NCI-H2227 treated with DMSO at 0.1 percent for 48 hours (cell line): Measurements from ENCODE around the gene EIF3L.

Experiments
- DNase-seq: peaks from one replicate; lab custom pipeline; 2025; lab: John Stamatoyannopoulos, UW

Gene EIF3L

GRCh38 chr22:37817705-37818408, 31.4 kb upstream of the EIF3L start:
- DNase-seq = peak; percentile 39

GRCh38 chr22:37818409-37819104, 30.7 kb upstream of the EIF3L start:
- DNase-seq = no peak

GRCh38 chr22:37819105-37819433, 30.1 kb upstream of the EIF3L start:
- DNase-seq = no peak

- DNase-seq = no peak
Observed at GRCh38 chr22:37820350-37820749, 28.9 kb upstream of the EIF3L start.

- DNase-seq = no peak
Observed at GRCh38 chr22:37822079-37822833, 27.0 kb upstream of the EIF3L start.

- no peak for DNase-seq
Observed at GRCh38 chr22:37823134-37823985, 25.9 kb upstream of the EIF3L start, which contains the start of gene GALR3. GALR3 (plus strand) TSS chr22:37823382; CDS start chr22:37823407, 25 bp downstream.

GRCh38 chr22:37824674-37825641, 24.3 kb upstream of the EIF3L start:
- no peak for DNase-seq

- DNase-seq = no peak
Observed at GRCh38 chr22:37827056-37827455, 22.2 kb upstream of the EIF3L start.

- DNase-seq = no peak
Observed at GRCh38 chr22:37830093-37830842, 19.0 kb upstream of the EIF3L start.

GRCh38 chr22:37831472-37831871, 17.7 kb upstream of the EIF3L start:
- DNase-seq = no peak

GRCh38 chr22:37832022-37832857, 17.0 kb upstream of the EIF3L start:
- no peak for DNase-seq

GRCh38 chr22:37842015-37842793, 7.0 kb upstream of the EIF3L start:
- DNase-seq = no peak

- DNase-seq = no peak
Observed at GRCh38 chr22:37843741-37844089, 5.5 kb upstream of the EIF3L start.

- DNase-seq = no peak
Observed at GRCh38 chr22:37844904-37845329, 4.3 kb upstream of the EIF3L start.

- DNase-seq = no peak
Observed at GRCh38 chr22:37846433-37846832, 2.8 kb upstream of the EIF3L start.

- no peak for DNase-seq
Observed at GRCh38 chr22:37848587-37849088, 581 bp upstream of the EIF3L start.

GRCh38 chr22:37850801-37851200, 1.6 kb downstream of the EIF3L start:
- no peak for DNase-seq

GRCh38 chr22:37852418-37852817, 3.2 kb downstream of the EIF3L start:
- no peak for DNase-seq
